PC-3 (cell line): ENCODE results near the gene CACNA1H.

ENCODE experiments used
- EZH2 ChIP-seq: fragments of 300-600 bp; sonication (generic); IDR thresholded peaks from one replicate; pipeline ENCODE4 v1.6.1; 2017; ENCODE audit warnings: antibody characterized with exemption, mild to moderate bottlenecking, low read length; ENCODE audit not compliant: unreplicated experiment
- TF ChIP-seq, protein P1 (sequence below): fragments of 300-600 bp; sonication (generic); conservative IDR thresholded peaks from 2 replicates; pipeline ENCODE4 v1.5.1; 2017; ENCODE audit warnings: antibody characterized with exemption, low read depth, mild to moderate bottlenecking, low read length

DNA sequence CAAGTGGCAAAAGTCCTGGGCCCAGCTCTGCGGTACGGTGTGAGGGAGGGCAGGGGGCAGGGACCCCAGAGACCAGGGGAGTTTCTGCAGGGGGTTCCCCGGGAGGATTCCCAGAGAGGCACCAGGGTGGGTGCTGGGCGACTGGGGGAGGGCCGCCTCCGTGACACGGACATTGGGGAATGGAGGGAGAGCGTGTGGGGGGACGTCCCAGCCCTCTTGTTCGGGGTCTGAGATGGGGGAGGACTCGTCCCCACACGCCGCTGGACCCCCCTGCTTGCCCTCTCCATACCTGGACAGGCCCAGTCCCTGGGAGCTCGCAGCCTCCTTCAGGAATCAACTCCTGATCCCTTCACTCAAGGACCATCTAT is 30.5 kb upstream of the CACNA1H start:
- TF ChIP-seq EZH2, result no peak
- TF ChIP-seq, protein P1, sequence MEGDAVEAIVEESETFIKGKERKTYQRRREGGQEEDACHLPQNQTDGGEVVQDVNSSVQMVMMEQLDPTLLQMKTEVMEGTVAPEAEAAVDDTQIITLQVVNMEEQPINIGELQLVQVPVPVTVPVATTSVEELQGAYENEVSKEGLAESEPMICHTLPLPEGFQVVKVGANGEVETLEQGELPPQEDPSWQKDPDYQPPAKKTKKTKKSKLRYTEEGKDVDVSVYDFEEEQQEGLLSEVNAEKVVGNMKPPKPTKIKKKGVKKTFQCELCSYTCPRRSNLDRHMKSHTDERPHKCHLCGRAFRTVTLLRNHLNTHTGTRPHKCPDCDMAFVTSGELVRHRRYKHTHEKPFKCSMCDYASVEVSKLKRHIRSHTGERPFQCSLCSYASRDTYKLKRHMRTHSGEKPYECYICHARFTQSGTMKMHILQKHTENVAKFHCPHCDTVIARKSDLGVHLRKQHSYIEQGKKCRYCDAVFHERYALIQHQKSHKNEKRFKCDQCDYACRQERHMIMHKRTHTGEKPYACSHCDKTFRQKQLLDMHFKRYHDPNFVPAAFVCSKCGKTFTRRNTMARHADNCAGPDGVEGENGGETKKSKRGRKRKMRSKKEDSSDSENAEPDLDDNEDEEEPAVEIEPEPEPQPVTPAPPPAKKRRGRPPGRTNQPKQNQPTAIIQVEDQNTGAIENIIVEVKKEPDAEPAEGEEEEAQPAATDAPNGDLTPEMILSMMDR, result no peak
